SK-N-MC (cell line): ENCODE data around the gene APP.

Experiments
- EZH2 ChIP-seq: fragments of 200-600 bp; sonication (generic); IDR thresholded peaks from one replicate; pipeline ENCODE4 v1.6.1; 2017; ENCODE audit warnings: antibody characterized with exemption
- FOXP2 ChIP-seq: optimal IDR thresholded peaks from 2 replicates; pipeline ENCODE3; 2011; ENCODE audit warnings: mild to moderate bottlenecking, moderate library complexity; ENCODE audit not compliant: insufficient read depth; ENCODE audit errors: extremely low read length, control extremely low read depth
- POLR2AphosphoS5 ChIP-seq: IDR thresholded peaks from 2 replicates; pipeline ENCODE4 v1.6.1; 2012; ENCODE audit warnings: mild to moderate bottlenecking, low read depth, low read length, borderline replicate concordance

GRCh38 chr21:25901330-25901979, 269.1 kb downstream of the APP start:
- TF ChIP-seq FOXP2, result no peak
- no peak for TF ChIP-seq EZH2
- no peak for TF ChIP-seq POLR2AphosphoS5
